B cell (primary cell): Measurements from ENCODE around the gene ABCA7. TPM values are rescaled to one million over a fixed set of nuclear protein-coding genes. Genes with fewer than 3 reads are reported as not detected.

Source experiments
- ATAC-seq: fragments of 200-7000 bp; cut with Tn5 transposase; one replicate; pipeline ENCODE4 v1.10.0; 2021; ENCODE audit warnings: low read depth, mild to moderate bottlenecking, moderate number of reproducible peaks, moderate library complexity
- CTCF ChIA-PET: fragments of 350-600 bp; sonication (Branson Sonifier 250); formaldehyde crosslinking; loops from one replicate; lab custom pipeline; 2021; ENCODE audit warnings: antibody characterized with exemption, inconsistent platforms; lab: Charles Lee
- POLR2A ChIA-PET: fragments of 350-600 bp; sonication (Branson Sonifier 250); formaldehyde crosslinking; loops from one replicate; lab custom pipeline; 2021; ENCODE audit warnings: antibody characterized with exemption; lab: Charles Lee
- DNase-seq: peaks from one replicate; pipeline ENCODE4 v3.0.0; 2013
- H2AFZ ChIP-seq: 2 replicates; pipeline ENCODE4 v1.6.1; 2012; ENCODE audit warnings: mild to moderate bottlenecking, low read depth, low read length; ENCODE audit not compliant: insufficient read depth, poor library complexity, severe bottlenecking
- H3K27ac ChIP-seq, 2 donors: 1 replicate in 1 of 2; 2 replicates in 1 of 2; pipeline ENCODE4 v1.5.1; 2012 to 2013; ENCODE audit warnings: low read length in 2 of 2, mild to moderate bottlenecking in 2 of 2, moderate library complexity in 1 of 2
- H3K27me3 ChIP-seq, 4 experiments: fragments of 200-600 bp in 1 of 4; sonication (generic) in 1 of 4; replicated peaks in 1 of 4; 1 replicate in 2 of 4; 2 replicates in 2 of 4; pipeline versions ENCODE4 v1.6.1 to v1.7.0; 2013 to 2016; ENCODE audit warnings: low read length in 3 of 4, mild to moderate bottlenecking in 2 of 4, mixed read lengths in 1 of 4, moderate library complexity in 1 of 4; ENCODE audit not compliant: insufficient read depth in 4 of 4, control insufficient read depth in 3 of 4; ENCODE audit errors: control extremely low read depth in 1 of 4
- H3K36me3 ChIP-seq, 2 experiments: replicated peaks in 1 of 2; 1 replicate in 1 of 2; 2 replicates in 1 of 2; pipeline versions ENCODE4 v1.6.1 to v1.7.1; 2013; ENCODE audit warnings: low read length in 1 of 2; ENCODE audit not compliant: insufficient read depth in 2 of 2, control insufficient read depth in 1 of 2; ENCODE audit errors: control extremely low read depth in 1 of 2, extremely low read depth in 1 of 2
- H3K4me1 ChIP-seq, 2 donors: fragments of 200-600 bp in 1 of 2; sonication (generic) in 1 of 2; 1 replicate in 1 of 2; 2 replicates in 1 of 2; pipeline versions ENCODE4 v1.5.1 to v1.6.1; 2013 to 2017; ENCODE audit warnings: low read length in 2 of 2; ENCODE audit not compliant: control insufficient read depth in 2 of 2, insufficient read depth in 2 of 2
- H3K4me2 ChIP-seq: replicated peaks from 2 replicates; pipeline ENCODE3; 2012; ENCODE audit warnings: mild to moderate bottlenecking, low read depth, low read length; ENCODE audit not compliant: poor library complexity, severe bottlenecking
- H3K4me3 ChIP-seq, 5 experiments: fragments of 200-600 bp in 1 of 5; sonication (generic) in 1 of 5; 1 replicate in 3 of 5; 2 replicates in 2 of 5; pipeline versions ENCODE4 v1.5.1 to v1.7.0; 2011 to 2016; ENCODE audit warnings: low read length in 4 of 5, mild to moderate bottlenecking in 4 of 5, low read depth in 2 of 5, control low read depth in 1 of 5, moderate library complexity in 1 of 5; ENCODE audit not compliant: insufficient read depth in 1 of 5; ENCODE audit errors: control extremely low read depth in 1 of 5, extremely low read depth in 1 of 5
- H3K79me2 ChIP-seq: fragments of 200-600 bp; sonication (generic); one replicate; pipeline ENCODE4 v1.6.0; 2016; ENCODE audit warnings: low read length; ENCODE audit not compliant: control insufficient read depth, insufficient read depth
- H3K9ac ChIP-seq: fragments of 200-600 bp; sonication (generic); 2 replicates; pipeline ENCODE4 v1.6.1; 2017; ENCODE audit warnings: mild to moderate bottlenecking, low read length, moderate library complexity
- H3K9me3 ChIP-seq, 3 donors: one replicate each; pipeline versions ENCODE4 v1.6.1 to v1.7.1; 2013; ENCODE audit warnings: low read length in 2 of 3; ENCODE audit not compliant: control insufficient read depth in 2 of 3, insufficient read depth in 1 of 3; ENCODE audit errors: control extremely low read depth in 1 of 3
- H4K20me1 ChIP-seq: 2 replicates; pipeline ENCODE4 v1.6.0; 2012; ENCODE audit warnings: mild to moderate bottlenecking, low read length; ENCODE audit not compliant: insufficient read depth, control insufficient read depth, poor library complexity, severe bottlenecking
- H3K27ac Mint-ChIP-seq: one replicate; pipeline ENCODE4 v1.8.0; 2021; ENCODE audit warnings: mixed read lengths
- H3K27me3 Mint-ChIP-seq: one replicate; pipeline ENCODE4 v1.8.0; 2021; ENCODE audit warnings: mixed read lengths
- H3K4me1 Mint-ChIP-seq: one replicate; pipeline ENCODE4 v1.8.0; 2021; ENCODE audit warnings: mixed read lengths
- H3K4me3 Mint-ChIP-seq: one replicate; pipeline ENCODE4 v1.8.0; 2021; ENCODE audit warnings: mixed read lengths
- H3K9me3 Mint-ChIP-seq: one replicate; pipeline ENCODE4 v1.8.0; 2022; ENCODE audit warnings: mixed read lengths; ENCODE audit not compliant: insufficient read depth
- CTCF ChIP-seq: fragments of 200-600 bp; IDR thresholded peaks from one replicate; pipeline ENCODE4 v1.8.0; 2022; ENCODE audit warnings: antibody characterized with exemption, mild to moderate bottlenecking
- EZH2 ChIP-seq: IDR thresholded peaks from 2 replicates; pipeline ENCODE4 v1.6.1; 2012; ENCODE audit warnings: borderline replicate concordance, low read depth, mild to moderate bottlenecking, moderate library complexity, low read length; ENCODE audit not compliant: insufficient read depth, poor library complexity, severe bottlenecking
- WGBS: methylation state at CpG from one replicate; pipeline ENCODE4 v1.1.5; 2013; ENCODE audit warnings: missing lambda C conversion rate; ENCODE audit not compliant: insufficient coverage; 5-methylcytosine and 5-hydroxymethylcytosine counted together
- intact Hi-C: fragments of 100-400 bp; cut with micrococcal nuclease; formaldehyde crosslinking; loops from one replicate; pipeline ENCODE4 v1.10.0; 2022
- polyA plus RNA-seq: library from polyadenylated mRNA; depleted of rRNA; stranded (reverse); fragments of >200 nt; gene quantifications from 2 replicates; pipeline ENCODE4 v1.2.3, GENCODE V29; 2012
- total RNA-seq, 2 donors: library from RNA; stranded (reverse); fragments of 120-200 nt in 1 of 2; gene quantifications; 1 replicate in 1 of 2; 2 replicates in 1 of 2; pipeline versions ENCODE4 v1.2.3 to v1.2.4, GENCODE V29; 2013 to 2022

Gene ABCA7
- total and polyA plus RNA-seq, 2 donors (not counting 1 experiment from before 2014, with no cell fraction given) = 192 to 281 TPM

- Mint-ChIP-seq H3K4me1 (peaks cover 51% of the 10 kb centered on the region), H3K4me3 (peak overlapping the region; percentile 89), H3K27me3 (no peaks in the 10 kb centered on the region), H3K27ac (no peak overlapping the region), H3K9me3 (no peaks in the 10 kb centered on the region)
- 77% methylated on average over 5 of the region's 5 CpGs for WGBS
- Histone ChIP-seq H3K4me1 (peaks cover 41 to 65% of the 10 kb centered on the region in 2 donors), H3K9me3 (no peaks in the 10 kb centered on the region), H3K27ac (no peak overlapping the region), H3K9ac (no peak overlapping the region), H3K79me2 (peaks cover 76% of the 10 kb centered on the region), H3K4me3 (no peak overlapping the region), H3K27me3 (no peaks in the 10 kb centered on the region), H3K36me3 (peaks cover 0 to 20% of the 10 kb centered on the region in 2 experiments), H2AFZ (no peak overlapping the region), H3K4me2 (peak overlapping the region; percentile 57), H4K20me1 (peaks cover 73% of the 10 kb centered on the region)
- DNase-seq (no peak), ATAC-seq (no peak)
- intact Hi-C loops = no loop called here
- CTCF ChIA-PET = interaction anchor here (1.4 to 1.8 kb wide), 3 partner anchors 14 to 222 kb away, joined by 3 to 6 read pairs (median 4); no protein-coding TSS in a partner anchor
- POLR2A ChIA-PET = interaction anchor here (0.5 to 1.4 kb wide), 6 partner anchors 8 to 1914 kb away, joined by 3 to 7 read pairs (median 5); partner anchors contain the start of gene ABCA7
- TF ChIP-seq CTCF (no peak), EZH2 (no peak)
Measured at GRCh38 chr19:1018393-1018792, 21.5 kb upstream of the ABCA7 start.

- peak overlapping the region; percentile 89 for H3K4me3 Mint-ChIP-seq
- Histone ChIP-seq H3K27ac (peak overlapping the region in 1 of 2 donors; percentile 23), H3K9me3 (no peaks in the 10 kb centered on the region), H3K4me3 (peak overlapping the region in 4 of 5 experiments; percentile 80 to 94 (median 88)), H3K4me2 (peak overlapping the region; percentile 99), H3K9ac (peak overlapping the region; percentile 95), H3K79me2 (peaks cover 69% of the 10 kb centered on the region), H3K4me1 (peaks cover 41 to 65% of the 10 kb centered on the region in 2 donors), H3K36me3 (peaks cover 0 to 13% of the 10 kb centered on the region in 2 experiments), H3K27me3 (no peaks in the 10 kb centered on the region), H2AFZ (no peak overlapping the region), H4K20me1 (peaks cover 66% of the 10 kb centered on the region)
- intact Hi-C loops = no loop called here
- H3K4me1 Mint-ChIP-seq = peaks cover 48% of the 10 kb centered on the region
- ChIA-PET CTCF (interaction anchor here (1.4 to 1.8 kb wide), 3 partner anchors 14 to 222 kb away, joined by 3 to 6 read pairs (median 4); no protein-coding TSS in a partner anchor), POLR2A (interaction anchor here (0.5 to 1.4 kb wide), 6 partner anchors 8 to 250 kb away, joined by 3 to 5 read pairs (median 4); partner anchors contain the start of genes ABCA7, ARHGAP45 and CIRBP)
- TF ChIP-seq EZH2 = no peak
- no peak for TF ChIP-seq CTCF
- DNase-seq (no peak), ATAC-seq (no peak)
- WGBS = 85% methylated on average over 13 of the region's 17 CpGs
- H3K9me3 Mint-ChIP-seq = no peaks in the 10 kb centered on the region
- no peaks in the 10 kb centered on the region for H3K27me3 Mint-ChIP-seq
- peak overlapping the region; percentile 32 for H3K27ac Mint-ChIP-seq
Measured at GRCh38 chr19:1018932-1019615, 20.8 kb upstream of the ABCA7 start.
